Kidney (tissue), 14 donors: ENCODE results near the gene TDRD6. TPM values are rescaled to one million over a fixed set of nuclear protein-coding genes. Genes with fewer than 3 reads are reported as not detected.

Source experiments
- DNase-seq, 5 donors: peaks; one replicate each; pipeline ENCODE4 v3.0.0-alpha.2; 2013 to 2020
- FAIRE-seq: peaks from 2 replicates; lab custom pipeline; 2012; peaks lifted over from hg19 to GRCh38; lab: Jason Lieb, UNC
- H3K27ac ChIP-seq, 2 donors: one replicate each; pipeline ENCODE4 v1.7.0; 2013; ENCODE audit warnings: low read depth in 2 of 2, low read length in 2 of 2, inconsistent platforms in 1 of 2
- H3K27me3 ChIP-seq: one replicate; pipeline ENCODE4 v1.7.1; 2013; ENCODE audit warnings: low read length, inconsistent platforms; ENCODE audit not compliant: control insufficient read depth, insufficient read depth
- H3K36me3 ChIP-seq, 3 donors: one replicate each; pipeline versions ENCODE4 v1.7.0 to v1.7.1; 2013; ENCODE audit warnings: low read length in 3 of 3, control low read depth in 1 of 3, inconsistent platforms in 1 of 3; ENCODE audit not compliant: insufficient read depth in 3 of 3, control insufficient read depth in 2 of 3
- H3K4me1 ChIP-seq, 3 donors: one replicate each; pipeline versions ENCODE4 v1.7.0 to v1.7.1; 2013; ENCODE audit warnings: low read length in 3 of 3, inconsistent platforms in 1 of 3, low read depth in 1 of 3; ENCODE audit not compliant: control insufficient read depth in 2 of 3, insufficient read depth in 2 of 3
- H3K4me3 ChIP-seq, 3 donors: one replicate each; pipeline versions ENCODE4 v1.7.0 to v1.8.1; 2013; ENCODE audit warnings: low read length in 3 of 3, control low read depth in 1 of 3, inconsistent platforms in 1 of 3
- H3K9ac ChIP-seq, 3 donors: one replicate each; pipeline versions ENCODE4 v1.7.0 to v1.7.1; 2013; ENCODE audit warnings: low read length in 3 of 3, control low read depth in 1 of 3, inconsistent platforms in 1 of 3
- H3K9me3 ChIP-seq, 3 donors: one replicate each; pipeline versions ENCODE4 v1.7.0 to v1.7.1; 2013; ENCODE audit warnings: low read length in 3 of 3, control low read depth in 1 of 3, inconsistent platforms in 1 of 3; ENCODE audit not compliant: control insufficient read depth in 2 of 3, insufficient read depth in 1 of 3
- CTCF ChIP-seq: IDR thresholded peaks from 3 replicates; pipeline ENCODE4 v1.5.1; 2012; ENCODE audit warnings: mild to moderate bottlenecking, moderate library complexity, borderline replicate concordance; ENCODE audit not compliant: insufficient read depth; ENCODE audit errors: extremely low read depth
- intact Hi-C: fragments of 100-400 bp; cut with DNase I; formaldehyde crosslinking; loops from one replicate; pipeline ENCODE4 v1.11.1; 2022
- polyA plus RNA-seq: library from polyadenylated mRNA; stranded (reverse); fragments of 350-450 nt; fragmentation: Illumina TruSeq; extraction: RNeasy Lipid Tissue Mini Kit (QIAGEN cat#74804); gene quantifications from one replicate; pipeline ENCODE4 v1.2.3, GENCODE V29; 2014; ENCODE audit warnings: low read depth, low replicate concordance; ENCODE audit not compliant: insufficient read depth
- total RNA-seq: library from RNA; stranded (reverse); fragmentation: NEBNext Ultra II Directional; extraction: Animal tissue kit (Norgen Biotek cat#: 25700); gene quantifications from one replicate; pipeline ENCODE4 v1.2.1, GENCODE V29; 2021
- donor health status: control.
- donor health status: control.
- donor health status: control.
- donor health status: control.
- donor health status: control.
- donor health status: DM: yes; HTN: yes; CAD: no.
- donor health status: Normal renal cell carcinoma (clear cell type).

The TDRD6 gene
- total and polyA plus RNA-seq, 2 donors from 2014 or later, result 0.47 to 0.84 TPM

- DNase-seq (no peak), FAIRE-seq (no peak)
- H3K9ac ChIP-seq, result no peak overlapping the region
- H3K9me3 ChIP-seq, result no peaks in the 10 kb centered on the region
- intact Hi-C loops, result no loop called here
- no peaks in the 10 kb centered on the region for H3K4me1 ChIP-seq
- no peak overlapping the region for H3K4me3 ChIP-seq
- no peak for TF ChIP-seq CTCF
- H3K27ac ChIP-seq, result no peak overlapping the region
- H3K36me3 ChIP-seq, result no peaks in the 10 kb centered on the region
- H3K27me3 ChIP-seq, result no peaks in the 10 kb centered on the region
Measured at GRCh38 chr6:46719099-46719498, 31.4 kb downstream of the TDRD6 start.

- H3K36me3 ChIP-seq, result no peaks in the 10 kb centered on the region
- H3K9me3 ChIP-seq, result no peaks in the 10 kb centered on the region
- intact Hi-C loops, result no loop called here
- no peak for TF ChIP-seq CTCF
- no peaks in the 10 kb centered on the region for H3K27me3 ChIP-seq
- no peak for DNase-seq
- H3K4me1 ChIP-seq, result no peaks in the 10 kb centered on the region
- no peak overlapping the region for H3K27ac ChIP-seq
- FAIRE-seq, result no peak
- H3K4me3 ChIP-seq, result no peak overlapping the region
- H3K9ac ChIP-seq, result no peak overlapping the region
Measured at GRCh38 chr6:46720401-46720800, 32.7 kb downstream of the TDRD6 start.

GRCh38 chr6:46729787-46730326, 42.2 kb downstream of the TDRD6 start:
- Histone ChIP-seq H3K27me3 (no peaks in the 10 kb centered on the region), H3K27ac (no peak overlapping the region), H3K36me3 (no peaks in the 10 kb centered on the region), H3K9ac (no peak overlapping the region), H3K4me3 (no peak overlapping the region), H3K9me3 (no peaks in the 10 kb centered on the region), H3K4me1 (no peaks in the 10 kb centered on the region)
- DNase-seq, result no peak
- TF ChIP-seq CTCF, result no peak
- no peak for FAIRE-seq
- intact Hi-C loops, result no loop called here

GRCh38 chr6:46730921-46731461, 43.3 kb downstream of the TDRD6 start:
- H3K36me3 ChIP-seq, result no peaks in the 10 kb centered on the region
- intact Hi-C loops, result no loop called here
- TF ChIP-seq CTCF, result no peak
- no peaks in the 10 kb centered on the region for H3K9me3 ChIP-seq
- H3K4me3 ChIP-seq, result no peak overlapping the region
- FAIRE-seq, result no peak
- H3K9ac ChIP-seq, result no peak overlapping the region
- no peaks in the 10 kb centered on the region for H3K4me1 ChIP-seq
- no peak overlapping the region for H3K27ac ChIP-seq
- peaks cover 4% of the 10 kb centered on the region for H3K27me3 ChIP-seq
- no peak for DNase-seq
